Breast epithelium (tissue), 4 donors: ENCODE measurements around the gene TLE7. TPM values are rescaled to one million over a fixed set of nuclear protein-coding genes. Genes with fewer than 3 reads are reported as not detected.

Experiments used
- DNase-seq, 2 donors: peaks; one replicate each; pipeline ENCODE4 v3.0.0-alpha.2; 2019; ENCODE audit warnings: low spot score in 2 of 2
- H3K27ac ChIP-seq, 2 donors: fragments of 200-600 bp; sonication (generic) in 1 of 2; one replicate each; pipeline ENCODE4 v1.5.1; 2016 to 2019; ENCODE audit warnings: mild to moderate bottlenecking in 1 of 2
- H3K27me3 ChIP-seq, 2 donors: fragments of 200-600 bp; sonication (generic) in 1 of 2; one replicate each; pipeline versions ENCODE4 v1.5.1 to v1.6.0; 2017 to 2019; ENCODE audit warnings: control low read depth in 1 of 2, mild to moderate bottlenecking in 1 of 2
- H3K36me3 ChIP-seq: fragments of 200-600 bp; one replicate; pipeline ENCODE4 v1.5.1; 2019
- H3K4me1 ChIP-seq, 2 donors: fragments of 200-600 bp; sonication (generic); one replicate each; pipeline ENCODE4 v1.5.1; 2016 to 2019; ENCODE audit warnings: control low read depth in 1 of 2
- H3K4me3 ChIP-seq, 3 donors: fragments of 200-600 bp; sonication (generic); 1 replicate in 2 of 3; 2 replicates in 1 of 3; pipeline ENCODE4 v1.5.1; 2016 to 2019; ENCODE audit warnings: mild to moderate bottlenecking in 3 of 3, moderate library complexity in 2 of 3
- H3K9me3 ChIP-seq, 2 donors: fragments of 200-600 bp; sonication (generic) in 1 of 2; one replicate each; pipeline ENCODE4 v1.5.1; 2016 to 2019; ENCODE audit warnings: control low read depth in 1 of 2
- CTCF ChIP-seq, 3 donors: fragments of 450-650 bp; IDR thresholded peaks; one replicate each; pipeline ENCODE4 v1.5.1; 2016 to 2017; ENCODE audit warnings: antibody characterized with exemption in 3 of 3, mild to moderate bottlenecking in 3 of 3, moderate library complexity in 3 of 3
- POLR2A ChIP-seq: fragments of 450-650 bp; IDR thresholded peaks from one replicate; pipeline ENCODE4 v1.6.1; 2016; ENCODE audit warnings: antibody characterized with exemption, mild to moderate bottlenecking, moderate library complexity
- POLR2AphosphoS5 ChIP-seq, 3 donors: sonication (generic); formaldehyde crosslinking; IDR thresholded peaks; one replicate each; pipeline ENCODE4 v1.6.1; 2017; ENCODE audit warnings: antibody characterized with exemption in 3 of 3
- intact Hi-C: fragments of 100-400 bp; cut with DNase I; formaldehyde crosslinking; loops from one replicate; pipeline ENCODE4 v1.15.1; 2023; ENCODE audit warnings: low total_unique reads
- total RNA-seq, 3 donors: library from RNA; depleted of rRNA; stranded (reverse); fragments of >200 nt; gene quantifications; one replicate each; pipeline ENCODE4 v1.1.0, GENCODE V29; 2016

Gene TLE7
- total RNA-seq, 3 donors from 2014 or later: not detected

- peaks cover 0 to under 1% of the 10 kb centered on the region in 2 donors for H3K9me3 ChIP-seq
- no peak for DNase-seq
- no peaks in the 10 kb centered on the region for H3K36me3 ChIP-seq
- peak overlapping the region in 2 of 3 donors; percentile 93 to 95 for H3K4me3 ChIP-seq
- H3K27ac ChIP-seq: no peak overlapping the region
- intact Hi-C loops: no loop called here
- no peaks in the 10 kb centered on the region for H3K4me1 ChIP-seq
- no peaks in the 10 kb centered on the region for H3K27me3 ChIP-seq
- TF ChIP-seq POLR2AphosphoS5 (IDR thresholded peaks at IDR 0.05): no peak
Observed at GRCh38 chr16:71460941-71461340, 19.1 kb upstream of the TLE7 start.

GRCh38 chr16:71460236-71460635 is 18.4 kb upstream of the TLE7 start:
- Histone ChIP-seq H3K36me3 (no peaks in the 10 kb centered on the region), H3K27ac (no peak overlapping the region), H3K4me3 (no peak overlapping the region), H3K27me3 (no peaks in the 10 kb centered on the region), H3K4me1 (no peaks in the 10 kb centered on the region), H3K9me3 (peaks cover 0 to 6% of the 10 kb centered on the region in 2 donors)
- no peak for TF ChIP-seq POLR2A
- no peak for TF ChIP-seq CTCF (IDR thresholded peaks at IDR 0.05)
- TF ChIP-seq POLR2AphosphoS5 (IDR thresholded peaks at IDR 0.05): no peak
- intact Hi-C loops: no loop called here
- DNase-seq: no peak

GRCh38 chr16:71459510-71459909 is 17.7 kb upstream of the TLE7 start:
- no peak for TF ChIP-seq CTCF (IDR thresholded peaks at IDR 0.05)
- TF ChIP-seq POLR2AphosphoS5 (IDR thresholded peaks at IDR 0.05): no peak
- no peak for TF ChIP-seq POLR2A
- H3K36me3 ChIP-seq: peaks cover 4% of the 10 kb centered on the region

GRCh38 chr16:71456801-71457200 is 14.9 kb upstream of the TLE7 start:
- Histone ChIP-seq H3K36me3 (peaks cover 24% of the 10 kb centered on the region), H3K27me3 (no peaks in the 10 kb centered on the region), H3K27ac (no peak overlapping the region), H3K4me3 (no peak overlapping the region), H3K4me1 (no peaks in the 10 kb centered on the region), H3K9me3 (peaks cover 26 to 39% of the 10 kb centered on the region in 2 donors)
- intact Hi-C loops: no loop called here
- TF ChIP-seq POLR2AphosphoS5 (IDR thresholded peaks at IDR 0.05): no peak
- TF ChIP-seq CTCF (IDR thresholded peaks at IDR 0.05): no peak
- TF ChIP-seq POLR2A: no peak
- DNase-seq: no peak

More at GRCh38 chr16:71459510-71459909, 17.7 kb upstream of the TLE7 start:
- peaks cover under 1 to 13% of the 10 kb centered on the region in 2 donors for H3K9me3 ChIP-seq
- H3K4me1 ChIP-seq: no peaks in the 10 kb centered on the region
- H3K4me3 ChIP-seq: no peak overlapping the region
- DNase-seq: no peak
- H3K27ac ChIP-seq: no peak overlapping the region
- intact Hi-C loops: no loop called here
- H3K27me3 ChIP-seq: no peaks in the 10 kb centered on the region

- intact Hi-C loops: no loop called here
- Histone ChIP-seq H3K9me3 (peaks cover 63 to 77% of the 10 kb centered on the region in 2 donors), H3K36me3 (peaks cover 58% of the 10 kb centered on the region)
Observed at GRCh38 chr16:71453036-71453435, 11.2 kb upstream of the TLE7 start.

More at GRCh38 chr16:71453036-71453435, 11.2 kb upstream of the TLE7 start:
- Histone ChIP-seq H3K27ac (no peak overlapping the region), H3K4me3 (no peak overlapping the region), H3K4me1 (no peaks in the 10 kb centered on the region), H3K27me3 (no peaks in the 10 kb centered on the region)
- no peak for DNase-seq
- TF ChIP-seq POLR2AphosphoS5 (IDR thresholded peaks at IDR 0.05): no peak
- no peak for TF ChIP-seq CTCF (IDR thresholded peaks at IDR 0.05)
- no peak for TF ChIP-seq POLR2A
